ENCODE results near the gene ESR2.
"Not testable (repeated sequence)": the region's sequence is repeated elsewhere in the genome, so short reads cannot be mapped to it uniquely, and the experiment has no call there.

Gene ESR2

GRCh38 chr14:64074961-64075612 lies 219.1 kb downstream of the ESR2 start:
- DNase-seq = no peak

- no peak for DNase-seq
Observed at GRCh38 chr14:64069634-64070359, 224.4 kb downstream of the ESR2 start.

GRCh38 chr14:64064447-64064846 lies 229.7 kb downstream of the ESR2 start:
- DNase-seq = no peak

- DNase-seq = no peak
Observed at GRCh38 chr14:64062381-64063115, 231.6 kb downstream of the ESR2 start.

GRCh38 chr14:64061706-64062105 lies 232.5 kb downstream of the ESR2 start:
- no peak for DNase-seq

- DNase-seq = no peak
Observed at GRCh38 chr14:64061115-64061514, 233.1 kb downstream of the ESR2 start.

GRCh38 chr14:64060648-64061096 lies 233.5 kb downstream of the ESR2 start:
- DNase-seq = peak; percentile 7

- no peak for DNase-seq
Observed at GRCh38 chr14:64060199-64060545, 234.0 kb downstream of the ESR2 start.

GRCh38 chr14:64059454-64060198 lies 234.5 kb downstream of the ESR2 start:
- DNase-seq = no peak

- no peak for DNase-seq
Observed at GRCh38 chr14:64053694-64054669, 240.2 kb downstream of the ESR2 start.

- no peak for DNase-seq
Observed at GRCh38 chr14:64049616-64050381, 244.4 kb downstream of the ESR2 start.

GRCh38 chr14:64045091-64045490 lies 249.1 kb downstream of the ESR2 start:
- DNase-seq = no peak

GRCh38 chr14:64043296-64043695 lies 250.9 kb downstream of the ESR2 start:
- not testable (repeated sequence) for DNase-seq

- no peak for DNase-seq
Observed at GRCh38 chr14:64040044-64040443, 254.1 kb downstream of the ESR2 start.

GRCh38 chr14:64038841-64039542 lies 255.2 kb downstream of the ESR2 start:
- DNase-seq = no peak

GRCh38 chr14:64037869-64038745 lies 256.1 kb downstream of the ESR2 start:
- DNase-seq = not testable (repeated sequence)

GRCh38 chr14:64035143-64035542 lies 259.0 kb downstream of the ESR2 start:
- DNase-seq = no peak

Measured in NCI-H1048 (cell line).